Measurements from ENCODE around the gene VMAC. TPM values are rescaled to one million over a fixed set of nuclear protein-coding genes. Genes with fewer than 3 reads are reported as not detected.
"Not testable (repeated sequence)": the region's sequence is repeated elsewhere in the genome, so short reads cannot be mapped to it uniquely, and the experiment has no call there.

VMAC gene, protein sequence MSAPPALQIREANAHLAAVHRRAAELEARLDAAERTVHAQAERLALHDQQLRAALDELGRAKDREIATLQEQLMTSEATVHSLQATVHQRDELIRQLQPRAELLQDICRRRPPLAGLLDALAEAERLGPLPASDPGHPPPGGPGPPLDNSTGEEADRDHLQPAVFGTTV
- total RNA-seq (10 to 100 TPM; 23.4 to 25.3 TPM), total RNA-seq (1.2 to 58.0 (median 21.5) reads per million in 172 experiments)
- polyA plus RNA-seq (2013, experiment 1 of 2), result 20.0 TPM
- polyA plus RNA-seq (2013, experiment 2 of 2), result 18.4 TPM

- ChIA-PET CTCF (interaction anchor here (2.2 to 7.0 kb wide), 3 partner anchors 57 to 100 kb away, joined by 7 to 63 read pairs (median 11); no protein-coding TSS in a partner anchor), POLR2A (interaction anchor here (0.6 to 4.4 kb wide), 35 partner anchors 12 to 1800 kb away, joined by 3 to 83 read pairs (median 7); partner anchors contain the start of genes CATSPERD, CLPP, DUS3L and FEM1A)
- peak within 1 kb of the TSS; percentile 99 for H3K27ac Mint-ChIP-seq
- H3K4me1 ChIP-seq (ENCODE audit: insufficient read depth, low read length), result peaks cover 53% of the 10 kb centered on the region
- TF ChIP-seq, protein P1, sequence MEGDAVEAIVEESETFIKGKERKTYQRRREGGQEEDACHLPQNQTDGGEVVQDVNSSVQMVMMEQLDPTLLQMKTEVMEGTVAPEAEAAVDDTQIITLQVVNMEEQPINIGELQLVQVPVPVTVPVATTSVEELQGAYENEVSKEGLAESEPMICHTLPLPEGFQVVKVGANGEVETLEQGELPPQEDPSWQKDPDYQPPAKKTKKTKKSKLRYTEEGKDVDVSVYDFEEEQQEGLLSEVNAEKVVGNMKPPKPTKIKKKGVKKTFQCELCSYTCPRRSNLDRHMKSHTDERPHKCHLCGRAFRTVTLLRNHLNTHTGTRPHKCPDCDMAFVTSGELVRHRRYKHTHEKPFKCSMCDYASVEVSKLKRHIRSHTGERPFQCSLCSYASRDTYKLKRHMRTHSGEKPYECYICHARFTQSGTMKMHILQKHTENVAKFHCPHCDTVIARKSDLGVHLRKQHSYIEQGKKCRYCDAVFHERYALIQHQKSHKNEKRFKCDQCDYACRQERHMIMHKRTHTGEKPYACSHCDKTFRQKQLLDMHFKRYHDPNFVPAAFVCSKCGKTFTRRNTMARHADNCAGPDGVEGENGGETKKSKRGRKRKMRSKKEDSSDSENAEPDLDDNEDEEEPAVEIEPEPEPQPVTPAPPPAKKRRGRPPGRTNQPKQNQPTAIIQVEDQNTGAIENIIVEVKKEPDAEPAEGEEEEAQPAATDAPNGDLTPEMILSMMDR (IDR thresholded peaks at IDR 0.05), result no peak
- H3K9me3 Mint-ChIP-seq, result no peaks in the 10 kb centered on the region
- peak within 1 kb of the TSS; percentile 93 for H3K4me3 Mint-ChIP-seq
- ATAC-seq (ENCODE audit: poor library complexity), result peak; percentile 76
- H3K9me3 ChIP-seq (ENCODE audit: control insufficient read depth in 1 of 2, insufficient read depth in 1 of 2, low read length in 2 of 2), result no peaks in the 10 kb centered on the region
- H3K4me3 ChIP-seq (ENCODE audit: low read length), result peak within 1 kb of the TSS; percentile 89
- H3K4me1 Mint-ChIP-seq (ENCODE audit: low read depth), result peaks cover 35% of the 10 kb centered on the region
- H3K36me3 ChIP-seq (ENCODE audit: insufficient read depth, low read length), result peaks cover 10% of the 10 kb centered on the region
- peaks cover 34% of the 10 kb centered on the region for H3K36me3 Mint-ChIP-seq (ENCODE audit: low read depth)
- H3K27me3 Mint-ChIP-seq, result no peaks in the 10 kb centered on the region
- intact Hi-C loops (cut with DNase I, micrococcal nuclease), result loop anchor here (1.0 to 10.0 kb wide), 9 partner anchors 58 to 470 kb away; partner anchors contain the start of genes ALKBH7 (in 1 of the 2), DUS3L (in 1 of the 2), PSPN (in 1 of the 2) and RANBP3 (in 1 of the 2)
- DNase-seq, result peak; percentile 99 to 100 (median 100)
- no peaks in the 10 kb centered on the region for H3K27me3 ChIP-seq (ENCODE audit: control insufficient read depth in 1 of 2, insufficient read depth in 2 of 2, low read length in 2 of 2)
- peak within 1 kb of the TSS; percentile 91 for H3K27ac ChIP-seq (ENCODE audit: low read depth in 1 of 2, low read length in 2 of 2)
Measured at GRCh38 chr19:5904352-5905113, at the start of gene VMAC. Gene VMAC, plus strand, starts transcription at chr19:5904872. Its CDS starts 19 bp downstream, at chr19:5904891.

DNA sequence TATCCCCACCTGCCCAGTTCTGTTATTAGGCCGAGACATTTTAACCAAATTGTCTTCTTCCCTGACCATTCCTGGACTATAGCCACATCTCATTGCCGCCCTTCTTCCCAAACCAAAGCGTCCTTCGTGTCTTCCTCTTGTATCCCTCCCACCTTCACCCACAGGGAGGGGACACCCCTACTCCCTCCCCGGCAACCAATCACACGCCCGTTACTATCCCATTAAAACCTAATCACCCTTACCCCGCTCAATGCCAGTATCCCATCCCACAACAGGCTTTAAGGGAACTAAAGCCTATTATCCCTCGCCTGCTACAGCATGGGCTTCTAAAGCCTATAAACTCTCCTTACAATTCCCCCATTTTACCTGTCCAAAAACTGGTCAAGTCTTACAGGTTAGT lies 49.5 kb upstream of the VMAC start:
- ATAC-seq (ENCODE audit: poor library complexity); POLR2A ChIA-PET; H3K9me3 Mint-ChIP-seq; H3K4me1 Mint-ChIP-seq (ENCODE audit: low read depth); H3K27ac ChIP-seq (ENCODE audit: low read depth in 1 of 2, low read length in 2 of 2); H3K27ac Mint-ChIP-seq; H3K4me3 Mint-ChIP-seq; H3K27me3 Mint-ChIP-seq; H3K4me3 ChIP-seq (ENCODE audit: low read length); DNase-seq; H3K27me3 ChIP-seq (ENCODE audit: control insufficient read depth in 1 of 2, insufficient read depth in 2 of 2, low read length in 2 of 2); H3K9me3 ChIP-seq (ENCODE audit: control insufficient read depth in 1 of 2, insufficient read depth in 1 of 2, low read length in 2 of 2); H3K36me3 Mint-ChIP-seq (ENCODE audit: low read depth); CTCF ChIA-PET; intact Hi-C loops (cut with DNase I, micrococcal nuclease); H3K36me3 ChIP-seq (ENCODE audit: insufficient read depth, low read length); H3K4me1 ChIP-seq (ENCODE audit: insufficient read depth, low read length): not testable (repeated sequence)

GRCh38 chr19:5857203-5858081 lies 47.2 kb upstream of the VMAC start:
- H3K36me3 Mint-ChIP-seq (ENCODE audit: low read depth), result no peaks in the 10 kb centered on the region
- H3K27me3 ChIP-seq (ENCODE audit: control insufficient read depth in 1 of 2, insufficient read depth in 2 of 2, low read length in 2 of 2), result no peaks in the 10 kb centered on the region
- CTCF ChIA-PET, result no interaction called here
- H3K4me1 ChIP-seq (ENCODE audit: insufficient read depth, low read length), result no peaks in the 10 kb centered on the region
- ATAC-seq (ENCODE audit: poor library complexity), result no peak
- TF ChIP-seq, protein P1 (IDR thresholded peaks at IDR 0.05), result no peak
- H3K4me3 Mint-ChIP-seq, result no peak overlapping the region
- H3K4me1 Mint-ChIP-seq (ENCODE audit: low read depth), result no peaks in the 10 kb centered on the region
- H3K9me3 Mint-ChIP-seq, result no peaks in the 10 kb centered on the region
- POLR2A ChIA-PET, result no interaction called here
- H3K27me3 Mint-ChIP-seq, result peaks cover 7% of the 10 kb centered on the region
- intact Hi-C loops (cut with DNase I, micrococcal nuclease), result no loop called here
- H3K9me3 ChIP-seq (ENCODE audit: control insufficient read depth in 1 of 2, insufficient read depth in 1 of 2, low read length in 2 of 2), result no peaks in the 10 kb centered on the region
- H3K36me3 ChIP-seq (ENCODE audit: insufficient read depth, low read length), result no peaks in the 10 kb centered on the region
- H3K27ac ChIP-seq (ENCODE audit: low read depth in 1 of 2, low read length in 2 of 2), result no peak overlapping the region
- no peak overlapping the region for H3K4me3 ChIP-seq (ENCODE audit: low read length)
- DNase-seq, result no peak
- H3K27ac Mint-ChIP-seq, result no peak overlapping the region

All from CD4-positive, alpha-beta T cell (primary cell).